GM12872 (cell line): Measurements from ENCODE around the gene NMBR.

Experiments
- CTCF ChIP-seq: IDR thresholded peaks from 3 replicates; pipeline ENCODE4 v1.5.1; 2011; ENCODE audit warnings: low read depth, mild to moderate bottlenecking, low read length, moderate library complexity; ENCODE audit not compliant: insufficient read depth

The NMBR gene

GRCh38 chr6:142171351-142171750 is 24.4 kb upstream of the NMBR start:
- TF ChIP-seq CTCF = no peak

- TF ChIP-seq CTCF = no peak
These were observed 20.6 kb upstream of the NMBR start for GRCh38 chr6:142167486-142167885.

GRCh38 chr6:142167071-142167470 is 20.1 kb upstream of the NMBR start:
- no peak for TF ChIP-seq CTCF

- no peak for TF ChIP-seq CTCF
These were observed 18.3 kb upstream of the NMBR start for GRCh38 chr6:142165227-142165626.

GRCh38 chr6:142162780-142163179 is 15.9 kb upstream of the NMBR start:
- TF ChIP-seq CTCF = no peak

- TF ChIP-seq CTCF = peak; percentile 15; the same call in 1 of the 3 replicates
These were observed 9.2 kb upstream of the NMBR start for GRCh38 chr6:142155895-142156757.

GRCh38 chr6:142155091-142155490 is 8.2 kb upstream of the NMBR start:
- no peak for TF ChIP-seq CTCF
